ENCODE measurements around the gene FAAP20. TPM values are rescaled to one million over a fixed set of nuclear protein-coding genes. Genes with fewer than 3 reads are reported as not detected.
A peak's percentile ranks its signal among the peaks of the same experiment; 100 is the strongest.

FAAP20 gene
- total RNA-seq, 1 donor: 25.3 TPM

GRCh38 chr1:2195785-2196184 is 1.2 kb upstream of the FAAP20 start:
- Histone ChIP-seq H3K4me2 (ENCODE audit: insufficient read depth, low read length) (no peak overlapping the region), H3K36me3 (ENCODE audit: insufficient read depth, low read length) (no peaks in the 10 kb centered on the region), H3K27ac (ENCODE audit: low read depth, low read length) (no peak overlapping the region), H3K9me3 (ENCODE audit: low read depth, low read length) (no peaks in the 10 kb centered on the region), H2AFZ (ENCODE audit: low read length) (no peak overlapping the region), H3K79me2 (ENCODE audit: insufficient read depth, low read length) (peaks cover 39% of the 10 kb centered on the region), H4K20me1 (ENCODE audit: insufficient read depth, low read length) (no peaks in the 10 kb centered on the region), H3K4me1 (ENCODE audit: insufficient read depth, low read length) (peaks cover 10% of the 10 kb centered on the region), H3K27me3 (ENCODE audit: insufficient read depth, low read length) (no peaks in the 10 kb centered on the region), H3K4me3 (ENCODE audit: insufficient read depth, low read length) (no peak overlapping the region)
- DNase-seq (ENCODE audit: insufficient read length, low spot score, missing footprints): peak; percentile 83
- TF ChIP-seq, protein P1, sequence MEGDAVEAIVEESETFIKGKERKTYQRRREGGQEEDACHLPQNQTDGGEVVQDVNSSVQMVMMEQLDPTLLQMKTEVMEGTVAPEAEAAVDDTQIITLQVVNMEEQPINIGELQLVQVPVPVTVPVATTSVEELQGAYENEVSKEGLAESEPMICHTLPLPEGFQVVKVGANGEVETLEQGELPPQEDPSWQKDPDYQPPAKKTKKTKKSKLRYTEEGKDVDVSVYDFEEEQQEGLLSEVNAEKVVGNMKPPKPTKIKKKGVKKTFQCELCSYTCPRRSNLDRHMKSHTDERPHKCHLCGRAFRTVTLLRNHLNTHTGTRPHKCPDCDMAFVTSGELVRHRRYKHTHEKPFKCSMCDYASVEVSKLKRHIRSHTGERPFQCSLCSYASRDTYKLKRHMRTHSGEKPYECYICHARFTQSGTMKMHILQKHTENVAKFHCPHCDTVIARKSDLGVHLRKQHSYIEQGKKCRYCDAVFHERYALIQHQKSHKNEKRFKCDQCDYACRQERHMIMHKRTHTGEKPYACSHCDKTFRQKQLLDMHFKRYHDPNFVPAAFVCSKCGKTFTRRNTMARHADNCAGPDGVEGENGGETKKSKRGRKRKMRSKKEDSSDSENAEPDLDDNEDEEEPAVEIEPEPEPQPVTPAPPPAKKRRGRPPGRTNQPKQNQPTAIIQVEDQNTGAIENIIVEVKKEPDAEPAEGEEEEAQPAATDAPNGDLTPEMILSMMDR (IDR thresholded peaks at IDR 0.05; ENCODE audit: extremely low read depth, low read depth, low read length): no peak

- Histone ChIP-seq H3K27me3 (ENCODE audit: insufficient read depth, low read length) (no peaks in the 10 kb centered on the region), H3K27ac (ENCODE audit: low read depth, low read length) (peak overlapping the region; percentile 40), H3K4me2 (ENCODE audit: insufficient read depth, low read length) (peak overlapping the region; percentile 79), H3K4me1 (ENCODE audit: insufficient read depth, low read length) (peaks cover 17% of the 10 kb centered on the region), H2AFZ (ENCODE audit: low read length) (peak overlapping the region; percentile 47), H4K20me1 (ENCODE audit: insufficient read depth, low read length) (peaks cover 2% of the 10 kb centered on the region), H3K36me3 (ENCODE audit: insufficient read depth, low read length) (no peaks in the 10 kb centered on the region), H3K9me3 (ENCODE audit: low read depth, low read length) (no peaks in the 10 kb centered on the region), H3K79me2 (ENCODE audit: insufficient read depth, low read length) (peaks cover 40% of the 10 kb centered on the region), H3K4me3 (ENCODE audit: insufficient read depth, low read length) (peak overlapping the region; percentile 70)
- peak; percentile 100 for DNase-seq (ENCODE audit: insufficient read length, low spot score, missing footprints)
- TF ChIP-seq, protein P1 (IDR thresholded peaks at IDR 0.05; ENCODE audit: extremely low read depth, low read depth, low read length): peak; percentile 86
Observed at GRCh38 chr1:2194898-2195673, 514 bp upstream of the FAAP20 start.

DNA sequence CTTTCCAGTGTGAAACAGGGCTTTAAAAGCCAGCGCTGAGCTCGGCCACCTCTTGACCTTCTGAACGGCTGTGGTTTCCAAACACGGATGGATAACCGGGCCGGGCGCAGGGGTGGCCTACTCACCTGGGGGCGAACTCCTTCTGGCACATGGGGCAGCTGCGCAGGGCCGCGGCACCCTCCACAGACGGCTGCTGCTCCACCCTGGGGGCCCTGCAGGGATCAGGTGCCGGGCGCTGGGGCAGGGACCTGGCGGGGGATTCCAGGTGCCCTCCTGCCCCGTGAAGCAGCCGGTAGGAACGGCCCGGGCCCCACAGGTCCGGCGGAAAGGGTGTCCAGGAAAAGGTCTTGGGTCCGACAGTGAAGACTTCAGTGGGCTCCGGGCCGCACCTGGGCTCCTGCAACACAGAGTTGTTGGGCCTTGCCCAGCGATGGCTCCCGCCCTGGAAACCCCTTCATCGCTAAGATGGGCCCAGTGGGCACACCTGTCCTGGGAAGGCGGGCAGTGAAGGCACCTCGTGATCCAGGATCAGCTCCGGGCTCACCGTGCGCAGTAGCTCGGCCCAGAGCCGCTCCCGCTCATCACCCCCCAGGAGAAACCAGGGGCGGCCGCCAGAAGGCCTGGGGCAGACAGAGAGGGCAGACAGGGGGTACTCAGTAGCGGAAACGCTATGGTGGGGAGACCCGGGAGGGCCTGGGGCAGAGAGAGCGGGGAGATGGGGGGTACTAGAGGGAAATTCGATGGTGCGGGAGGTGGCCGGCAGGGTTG is 874 bp downstream of the FAAP20 start:
- peaks cover 2% of the 10 kb centered on the region for H4K20me1 ChIP-seq (ENCODE audit: insufficient read depth, low read length)
- peak; percentile 85 for DNase-seq (ENCODE audit: insufficient read length, low spot score, missing footprints)
- H3K9me3 ChIP-seq (ENCODE audit: low read depth, low read length): no peaks in the 10 kb centered on the region
- H3K4me3 ChIP-seq (ENCODE audit: insufficient read depth, low read length): peak overlapping the region; percentile 64
- H3K27ac ChIP-seq (ENCODE audit: low read depth, low read length): no peak overlapping the region
- H3K36me3 ChIP-seq (ENCODE audit: insufficient read depth, low read length): no peaks in the 10 kb centered on the region
- TF ChIP-seq, protein P1 (IDR thresholded peaks at IDR 0.05; ENCODE audit: extremely low read depth, low read depth, low read length): no peak
- H2AFZ ChIP-seq (ENCODE audit: low read length): peak overlapping the region; percentile 35
- H3K79me2 ChIP-seq (ENCODE audit: insufficient read depth, low read length): peaks cover 40% of the 10 kb centered on the region
- peak overlapping the region; percentile 76 for H3K4me2 ChIP-seq (ENCODE audit: insufficient read depth, low read length)
- H3K4me1 ChIP-seq (ENCODE audit: insufficient read depth, low read length): peaks cover 21% of the 10 kb centered on the region
- no peaks in the 10 kb centered on the region for H3K27me3 ChIP-seq (ENCODE audit: insufficient read depth, low read length)

All from osteoblast (primary cell).